NOMO-1 (cell line): ENCODE measurements around the gene CLSTN2.

Experiments
- DNase-seq, 2 experiments: peaks; one replicate each; lab custom pipeline; 2025; ENCODE audit not compliant: unreplicated experiment in 2 of 2; lab: John Stamatoyannopoulos, UW

CLSTN2 gene

GRCh38 chr3:139935016-139935865 is at the start of gene CLSTN2:
CLSTN2 (plus strand) TSS chr3:139935185.
- DNase-seq = peak; percentile 83 to 87

- no peak for DNase-seq
Observed at GRCh38 chr3:139887431-139887830, 47.6 kb upstream of the CLSTN2 start.

GRCh38 chr3:139888561-139889140 is 46.3 kb upstream of the CLSTN2 start:
- no peak for DNase-seq

GRCh38 chr3:139893267-139893962 is 41.6 kb upstream of the CLSTN2 start:
- peak in 1 of 2 experiments; percentile 9 for DNase-seq

GRCh38 chr3:139893963-139894642 is 40.9 kb upstream of the CLSTN2 start:
- no peak for DNase-seq

- peak in 1 of 2 experiments; percentile 33 for DNase-seq
Observed at GRCh38 chr3:139894643-139894989, 40.4 kb upstream of the CLSTN2 start.

- DNase-seq = no peak
Observed at GRCh38 chr3:139897759-139898158, 37.2 kb upstream of the CLSTN2 start.

GRCh38 chr3:139906418-139906817 is 28.6 kb upstream of the CLSTN2 start:
- DNase-seq = peak in 1 of 2 experiments; percentile 21

- DNase-seq = no peak
Observed at GRCh38 chr3:139909811-139910210, 25.2 kb upstream of the CLSTN2 start.

GRCh38 chr3:139916271-139916670 is 18.7 kb upstream of the CLSTN2 start:
- no peak for DNase-seq

GRCh38 chr3:139917226-139917785 is 17.7 kb upstream of the CLSTN2 start:
- no peak for DNase-seq

- no peak for DNase-seq
Observed at GRCh38 chr3:139928708-139929505, 6.1 kb upstream of the CLSTN2 start.

- no peak for DNase-seq
Observed at GRCh38 chr3:139930211-139930610, 4.8 kb upstream of the CLSTN2 start.

GRCh38 chr3:139933766-139934165 is 1.2 kb upstream of the CLSTN2 start:
- DNase-seq = no peak

- DNase-seq = peak; percentile 94 to 98
Observed at GRCh38 chr3:139934613-139935015, 371 bp upstream of the CLSTN2 start.

- peak; percentile 18 to 38 for DNase-seq
Observed at GRCh38 chr3:139935866-139936817, 1.2 kb downstream of the CLSTN2 start.

- DNase-seq = peak; percentile 69 to 77
Observed at GRCh38 chr3:139937674-139938279, 2.8 kb downstream of the CLSTN2 start.

GRCh38 chr3:139939681-139940190 is 4.8 kb downstream of the CLSTN2 start:
- no peak for DNase-seq
